Adrenal gland (tissue), 5 donors: ENCODE data around the gene PANK3.

Experiments
- POLR2A ChIP-seq, 2 donors: fragments of 450-650 bp; IDR thresholded peaks; one replicate each; pipeline ENCODE4 v1.6.1; 2017; ENCODE audit warnings: antibody characterized with exemption in 2 of 2, mild to moderate bottlenecking in 2 of 2, moderate library complexity in 1 of 2
- TF ChIP-seq, protein P1 (sequence below), 6 experiments: fragments of 450-650 bp in 4 of 6; fragments of 200-600 bp in 2 of 6; sonication (generic) in 1 of 6; IDR thresholded peaks; 1 replicate in 5 of 6; 2 replicates in 1 of 6; pipeline versions ENCODE4 v1.5.1 to v1.8.0; 2016 to 2021; ENCODE audit warnings: antibody characterized with exemption in 6 of 6, mild to moderate bottlenecking in 2 of 6, moderate library complexity in 1 of 6
- donor health status: DM: no; HTN: no; CAD: no.

DNA sequence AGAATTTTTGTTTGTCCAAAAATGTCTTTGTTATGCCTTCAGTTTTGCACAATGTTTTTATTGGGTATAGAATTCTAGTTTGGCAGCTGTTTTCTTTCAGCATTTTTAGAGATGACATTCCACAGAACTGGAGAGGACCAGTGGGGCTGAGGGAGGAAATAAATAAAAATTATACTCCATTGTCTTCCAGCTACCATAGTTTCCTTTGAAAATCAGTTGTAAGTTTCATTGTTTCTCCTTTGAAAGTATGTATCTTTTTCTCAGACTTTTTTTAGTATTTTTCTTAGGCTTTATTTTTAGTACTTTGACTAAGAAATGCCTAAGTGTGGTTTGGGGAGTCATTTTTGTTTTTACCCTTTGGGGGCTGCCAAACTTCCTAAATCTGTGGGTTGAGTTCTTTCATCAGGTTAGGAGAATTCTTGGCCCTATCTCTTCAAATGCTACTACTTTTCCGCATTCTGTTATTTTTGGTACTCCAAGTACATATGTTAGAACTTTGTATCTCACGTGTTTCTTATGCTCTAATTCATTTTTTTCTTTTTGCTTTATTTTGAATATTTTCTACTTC lies 65.2 kb downstream of the PANK3 start:
- TF ChIP-seq, protein P1, sequence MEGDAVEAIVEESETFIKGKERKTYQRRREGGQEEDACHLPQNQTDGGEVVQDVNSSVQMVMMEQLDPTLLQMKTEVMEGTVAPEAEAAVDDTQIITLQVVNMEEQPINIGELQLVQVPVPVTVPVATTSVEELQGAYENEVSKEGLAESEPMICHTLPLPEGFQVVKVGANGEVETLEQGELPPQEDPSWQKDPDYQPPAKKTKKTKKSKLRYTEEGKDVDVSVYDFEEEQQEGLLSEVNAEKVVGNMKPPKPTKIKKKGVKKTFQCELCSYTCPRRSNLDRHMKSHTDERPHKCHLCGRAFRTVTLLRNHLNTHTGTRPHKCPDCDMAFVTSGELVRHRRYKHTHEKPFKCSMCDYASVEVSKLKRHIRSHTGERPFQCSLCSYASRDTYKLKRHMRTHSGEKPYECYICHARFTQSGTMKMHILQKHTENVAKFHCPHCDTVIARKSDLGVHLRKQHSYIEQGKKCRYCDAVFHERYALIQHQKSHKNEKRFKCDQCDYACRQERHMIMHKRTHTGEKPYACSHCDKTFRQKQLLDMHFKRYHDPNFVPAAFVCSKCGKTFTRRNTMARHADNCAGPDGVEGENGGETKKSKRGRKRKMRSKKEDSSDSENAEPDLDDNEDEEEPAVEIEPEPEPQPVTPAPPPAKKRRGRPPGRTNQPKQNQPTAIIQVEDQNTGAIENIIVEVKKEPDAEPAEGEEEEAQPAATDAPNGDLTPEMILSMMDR (IDR thresholded peaks at IDR 0.05), result no peak
- no peak for TF ChIP-seq POLR2A (IDR thresholded peaks at IDR 0.05)
